GM23248 (cell line): ENCODE measurements around the gene YTHDF2.
"Not testable (repeated sequence)": the region's sequence is repeated elsewhere in the genome, so short reads cannot be mapped to it uniquely, and the experiment has no call there.

Source experiments
- EZH2 ChIP-seq: fragments of 200-600 bp; sonication (generic); IDR thresholded peaks from 2 replicates; pipeline ENCODE4 v1.6.1; 2018; ENCODE audit warnings: antibody characterized with exemption, mild to moderate bottlenecking; ENCODE audit not compliant: insufficient read depth, poor library complexity, severe bottlenecking
- EZH2phosphoT487 ChIP-seq: fragments of 200-600 bp; sonication (generic); IDR thresholded peaks from 2 replicates; pipeline ENCODE4 v1.6.1; 2018; ENCODE audit warnings: antibody characterized with exemption, moderate library complexity, mild to moderate bottlenecking, low read depth; ENCODE audit not compliant: insufficient read depth

DNA sequence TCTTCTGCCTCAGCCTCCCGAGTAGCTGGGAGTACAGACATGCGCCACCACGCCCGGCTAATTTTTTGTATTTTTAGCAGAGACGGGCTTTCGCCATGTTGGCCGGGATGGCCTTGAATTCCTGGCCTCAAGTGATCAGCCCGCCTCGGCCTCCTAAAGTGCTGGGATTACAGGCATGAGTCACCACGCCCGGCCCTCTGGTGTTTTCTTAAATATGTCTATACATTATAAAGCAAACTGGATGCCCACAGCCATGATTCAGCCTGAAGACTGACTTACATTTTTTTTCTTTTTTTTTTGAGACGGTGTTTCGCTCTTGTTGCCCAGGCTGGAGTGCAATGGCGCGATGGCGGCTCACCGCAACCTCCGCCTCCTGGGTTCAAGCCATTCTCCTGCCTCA, 14.8 kb upstream of the YTHDF2 start:
- not testable (repeated sequence) for TF ChIP-seq EZH2phosphoT487, EZH2
